Activated B cell treated with CpG ODN at 0.5 μM for 24 hours (primary cell): ENCODE data around the gene HHATL. TPM values are rescaled to one million over a fixed set of nuclear protein-coding genes. Genes with fewer than 3 reads are reported as not detected.
A peak's percentile ranks its signal among the peaks of the same experiment; 100 is the strongest.

ENCODE experiments used
- ATAC-seq: fragments of 200-7000 bp; cut with Tn5 transposase; one replicate; pipeline ENCODE4 v1.10.0; 2021; ENCODE audit warnings: low read depth, mild to moderate bottlenecking, moderate library complexity
- CTCF ChIA-PET: fragments of 350-600 bp; sonication (Branson Sonifier 250); formaldehyde crosslinking; loops from one replicate; lab custom pipeline; 2021; ENCODE audit warnings: antibody characterized with exemption; lab: Charles Lee
- POLR2A ChIA-PET: fragments of 350-600 bp; sonication (Branson Sonifier 250); formaldehyde crosslinking; loops from one replicate; lab custom pipeline; 2021; ENCODE audit warnings: antibody characterized with exemption; lab: Charles Lee
- DNase-seq: peaks from one replicate; pipeline ENCODE4 v3.0.0; 2022
- H3K27ac Mint-ChIP-seq: one replicate; pipeline ENCODE4 v1.8.0; 2020; ENCODE audit warnings: mixed read lengths
- H3K27me3 Mint-ChIP-seq: one replicate; pipeline ENCODE4 v1.8.0; 2021; ENCODE audit warnings: mixed read lengths
- H3K36me3 Mint-ChIP-seq: one replicate; pipeline ENCODE4 v1.8.0; 2021; ENCODE audit warnings: low read depth, mixed read lengths
- H3K4me1 Mint-ChIP-seq: one replicate; pipeline ENCODE4 v1.8.0; 2021; ENCODE audit warnings: mixed read lengths
- H3K4me3 Mint-ChIP-seq: one replicate; pipeline ENCODE4 v1.8.0; 2020; ENCODE audit warnings: mild to moderate bottlenecking, mixed read lengths
- H3K9me3 Mint-ChIP-seq: one replicate; pipeline ENCODE4 v1.8.0; 2020; ENCODE audit warnings: mixed read lengths
- CTCF ChIP-seq: fragments of 200-600 bp; IDR thresholded peaks from one replicate; pipeline ENCODE4 v1.8.0; 2022; ENCODE audit warnings: antibody characterized with exemption, mild to moderate bottlenecking
- intact Hi-C: fragments of 100-400 bp; cut with micrococcal nuclease; formaldehyde crosslinking; loops from one replicate; pipeline ENCODE4 v1.15.1; 2024
- total RNA-seq: library from RNA; stranded (reverse); gene quantifications from 2 replicates; pipeline ENCODE4 v1.2.3, GENCODE V29; 2022

The HHATL gene
- total RNA-seq, 1 donor from 2014 or later = not detected

- CTCF ChIA-PET = no interaction called here
- POLR2A ChIA-PET = interaction anchor here (0.6 to 2.2 kb wide), 6 partner anchors 9 to 82 kb away, joined by 3 to 9 read pairs (median 7); partner anchors contain the start of genes NKTR, SEC22C and SS18L2
- Mint-ChIP-seq H3K4me3 (peak overlapping the region; percentile 76), H3K27me3 (no peaks in the 10 kb centered on the region), H3K27ac (peak overlapping the region; percentile 80), H3K9me3 (no peaks in the 10 kb centered on the region), H3K36me3 (no peaks in the 10 kb centered on the region), H3K4me1 (peaks cover 12% of the 10 kb centered on the region)
- peak; percentile 76 for ATAC-seq
- no peak for TF ChIP-seq CTCF
- DNase-seq = no peak
- intact Hi-C loops = loop anchor here (5.0 kb wide), 1 partner anchor 78 kb away; no protein-coding TSS in a partner anchor
Measured at GRCh38 chr3:42663581-42664437, 38.8 kb downstream of the HHATL start.

GRCh38 chr3:42662813-42663535 is 39.6 kb downstream of the HHATL start:
- Mint-ChIP-seq H3K27ac (no peak overlapping the region), H3K27me3 (no peaks in the 10 kb centered on the region), H3K4me3 (no peak overlapping the region), H3K4me1 (peaks cover 12% of the 10 kb centered on the region), H3K36me3 (no peaks in the 10 kb centered on the region), H3K9me3 (no peaks in the 10 kb centered on the region)
- TF ChIP-seq CTCF = no peak
- intact Hi-C loops = loop anchor here (5.0 kb wide), 1 partner anchor 79 kb away; no protein-coding TSS in a partner anchor
- DNase-seq = no peak
- ATAC-seq = no peak
- POLR2A ChIA-PET = interaction anchor here (0.6 to 2.2 kb wide), 5 partner anchors 8 to 72 kb away, joined by 3 to 9 read pairs (median 7); partner anchors contain the start of genes NKTR and SS18L2
- CTCF ChIA-PET = no interaction called here

GRCh38 chr3:42662037-42662812 is 40.4 kb downstream of the HHATL start:
- Mint-ChIP-seq H3K4me3 (no peak overlapping the region), H3K9me3 (no peaks in the 10 kb centered on the region), H3K27ac (no peak overlapping the region), H3K36me3 (no peaks in the 10 kb centered on the region), H3K4me1 (peaks cover 12% of the 10 kb centered on the region), H3K27me3 (no peaks in the 10 kb centered on the region)
- intact Hi-C loops = loop anchor here (5.0 kb wide), 1 partner anchor 80 kb away; no protein-coding TSS in a partner anchor
- CTCF ChIA-PET = no interaction called here
- no peak for TF ChIP-seq CTCF
- DNase-seq (no peak), ATAC-seq (no peak)
- POLR2A ChIA-PET = interaction anchor here (1.2 to 2.1 kb wide), 2 partner anchors 8 to 9 kb away, joined by 3 to 7 read pairs; no protein-coding TSS in a partner anchor

GRCh38 chr3:42661593-42662022 is 41.0 kb downstream of the HHATL start:
- Mint-ChIP-seq H3K4me3 (no peak overlapping the region), H3K27ac (no peak overlapping the region), H3K36me3 (no peaks in the 10 kb centered on the region), H3K9me3 (no peaks in the 10 kb centered on the region), H3K4me1 (peaks cover 12% of the 10 kb centered on the region), H3K27me3 (no peaks in the 10 kb centered on the region)
- ChIA-PET CTCF (no interaction called here), POLR2A (interaction anchor here (1.2 kb wide), 1 partner anchor 9 kb away, joined by 3 read pairs; no protein-coding TSS in a partner anchor)
- no peak for ATAC-seq
- no peak for DNase-seq
- no peak for TF ChIP-seq CTCF
- intact Hi-C loops = loop anchor here (5.0 kb wide), 1 partner anchor 81 kb away; no protein-coding TSS in a partner anchor
